ENCODE data around the gene DMPK.
"Not testable (repeated sequence)": the region's sequence is repeated elsewhere in the genome, so short reads cannot be mapped to it uniquely, and the experiment has no call there.

The DMPK gene

GRCh38 chr19:45733160-45733810, 49.0 kb downstream of the DMPK start, which contains the start of gene MEIOSIN:
Gene MEIOSIN (plus strand): TSS chr19:45733439. CDS start chr19:45735377, 1,938 bp downstream.
- no peak for DNase-seq

GRCh38 chr19:45730368-45731288, 51.7 kb downstream of the DMPK start, which contains the start of gene FBXO46:
Gene FBXO46 (minus strand): TSS chr19:45730896. CDS start chr19:45713495, 17,401 bp downstream.
- DNase-seq = peak; percentile 93 to 96

- DNase-seq = peak; percentile 35 to 49
Measured at GRCh38 chr19:45729800-45730290, 52.4 kb downstream of the DMPK start.

DNA sequence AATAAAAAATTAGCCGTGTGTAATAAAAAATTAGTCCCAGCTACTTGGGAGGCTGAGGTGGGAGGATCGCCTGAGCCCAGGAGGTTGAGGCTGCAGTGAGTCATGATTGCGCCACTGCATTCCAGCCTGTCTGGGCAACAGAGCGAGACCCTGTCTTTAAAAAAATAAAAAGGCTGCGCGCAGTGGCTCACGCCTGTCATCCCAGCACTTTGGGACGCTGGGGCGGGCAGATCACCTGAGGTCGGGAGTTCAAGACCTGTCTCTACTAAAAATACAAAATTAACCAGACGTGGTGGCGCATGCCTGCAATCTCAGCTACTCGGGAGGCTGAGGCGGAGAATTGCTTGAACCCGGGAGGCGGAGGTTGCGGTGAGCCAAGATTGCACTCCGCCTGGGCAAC, 53.6 kb downstream of the DMPK start:
- DNase-seq = not testable (repeated sequence)

GRCh38 chr19:45720065-45720464, 62.2 kb downstream of the DMPK start:
- DNase-seq = not testable (repeated sequence)
